ENCODE results near the gene XRCC3.

The XRCC3 gene

DNA sequence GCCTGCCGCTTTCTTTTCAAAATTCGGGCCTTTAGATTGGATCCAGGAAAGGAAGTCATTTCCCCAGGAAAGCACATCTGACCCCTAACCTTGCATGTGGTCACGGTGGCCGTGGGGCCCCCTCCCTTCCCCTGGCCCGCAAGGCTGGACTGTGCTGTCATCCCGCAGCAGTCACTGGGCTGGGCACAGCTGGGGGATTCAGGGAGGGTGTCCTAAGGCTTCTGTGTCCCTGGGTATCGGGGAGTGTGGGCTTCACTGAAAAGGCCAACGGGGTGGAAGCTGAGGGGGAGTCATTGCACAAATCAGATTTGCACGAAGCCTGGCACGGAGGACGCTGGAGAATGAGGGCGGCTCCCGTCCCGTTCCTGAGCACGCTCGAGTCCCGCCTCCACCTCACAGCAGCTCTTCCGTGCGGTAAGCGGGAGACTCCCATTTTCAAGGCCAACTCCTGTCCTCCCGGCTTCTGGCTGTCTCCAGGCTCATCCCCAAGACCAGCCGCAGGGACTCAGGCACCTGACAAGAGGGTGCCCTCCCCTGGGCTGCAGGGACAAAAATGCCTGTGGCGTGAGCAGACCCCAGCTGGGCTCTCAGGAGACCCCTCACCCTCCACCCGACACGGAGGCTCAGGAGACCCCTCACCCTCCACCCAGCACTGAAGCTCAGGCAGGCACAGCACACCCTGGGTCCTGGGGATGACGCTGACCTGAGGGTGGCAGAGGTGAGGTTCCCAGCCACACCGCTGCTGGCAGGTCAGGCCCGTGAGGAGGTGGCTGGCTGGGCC lies 9.6 kb downstream of the XRCC3 start:
- DNase-seq (ENCODE audit: low read depth): no peak
- TF ChIP-seq CTCF (IDR thresholded peaks at IDR 0.05; ENCODE audit: control insufficient read depth, extremely low read depth, insufficient read depth): no peak
- H3K4me3 ChIP-seq (ENCODE audit: low read depth, low read length): no peak overlapping the region

DNA sequence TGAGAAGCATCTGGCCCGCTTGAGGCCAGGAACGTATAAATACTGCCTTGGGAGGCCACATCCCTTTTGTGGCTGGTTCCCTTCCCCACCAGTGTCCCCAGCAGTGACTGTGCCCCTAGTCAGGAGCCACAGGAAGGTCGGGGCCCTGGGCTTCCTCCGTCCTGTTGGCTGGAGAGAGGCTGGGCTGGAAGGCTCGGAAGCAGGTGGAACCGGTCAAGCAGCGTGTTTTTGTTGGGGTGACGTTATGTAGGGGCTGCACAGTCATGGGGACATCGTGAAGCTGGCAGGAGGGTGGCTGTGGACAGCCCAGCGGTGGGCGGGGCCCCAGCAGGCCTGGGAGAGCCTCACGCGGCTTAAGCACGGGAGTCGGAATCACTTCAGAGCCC lies 10.1 kb downstream of the XRCC3 start:
- no peak for DNase-seq (ENCODE audit: low read depth)
- no peak for TF ChIP-seq CTCF (IDR thresholded peaks at IDR 0.05; ENCODE audit: control insufficient read depth, extremely low read depth, insufficient read depth)

GRCh38 chr14:103704708-103705107 lies 10.5 kb downstream of the XRCC3 start:
- H3K4me3 ChIP-seq (ENCODE audit: low read depth, low read length): no peak overlapping the region
- DNase-seq (ENCODE audit: low read depth): no peak
- no peak for TF ChIP-seq CTCF (IDR thresholded peaks at IDR 0.05; ENCODE audit: control insufficient read depth, extremely low read depth, insufficient read depth)

More for the DNA sequence above, 10.1 kb downstream of the XRCC3 start:
- H3K4me3 ChIP-seq (ENCODE audit: low read depth, low read length): no peak overlapping the region

- no peak for TF ChIP-seq CTCF (IDR thresholded peaks at IDR 0.05; ENCODE audit: control insufficient read depth, extremely low read depth, insufficient read depth)
- no peak overlapping the region for H3K4me3 ChIP-seq (ENCODE audit: low read depth, low read length)
- no peak for DNase-seq (ENCODE audit: low read depth)
Observed at GRCh38 chr14:103703433-103704385, 11.5 kb downstream of the XRCC3 start.

DNA sequence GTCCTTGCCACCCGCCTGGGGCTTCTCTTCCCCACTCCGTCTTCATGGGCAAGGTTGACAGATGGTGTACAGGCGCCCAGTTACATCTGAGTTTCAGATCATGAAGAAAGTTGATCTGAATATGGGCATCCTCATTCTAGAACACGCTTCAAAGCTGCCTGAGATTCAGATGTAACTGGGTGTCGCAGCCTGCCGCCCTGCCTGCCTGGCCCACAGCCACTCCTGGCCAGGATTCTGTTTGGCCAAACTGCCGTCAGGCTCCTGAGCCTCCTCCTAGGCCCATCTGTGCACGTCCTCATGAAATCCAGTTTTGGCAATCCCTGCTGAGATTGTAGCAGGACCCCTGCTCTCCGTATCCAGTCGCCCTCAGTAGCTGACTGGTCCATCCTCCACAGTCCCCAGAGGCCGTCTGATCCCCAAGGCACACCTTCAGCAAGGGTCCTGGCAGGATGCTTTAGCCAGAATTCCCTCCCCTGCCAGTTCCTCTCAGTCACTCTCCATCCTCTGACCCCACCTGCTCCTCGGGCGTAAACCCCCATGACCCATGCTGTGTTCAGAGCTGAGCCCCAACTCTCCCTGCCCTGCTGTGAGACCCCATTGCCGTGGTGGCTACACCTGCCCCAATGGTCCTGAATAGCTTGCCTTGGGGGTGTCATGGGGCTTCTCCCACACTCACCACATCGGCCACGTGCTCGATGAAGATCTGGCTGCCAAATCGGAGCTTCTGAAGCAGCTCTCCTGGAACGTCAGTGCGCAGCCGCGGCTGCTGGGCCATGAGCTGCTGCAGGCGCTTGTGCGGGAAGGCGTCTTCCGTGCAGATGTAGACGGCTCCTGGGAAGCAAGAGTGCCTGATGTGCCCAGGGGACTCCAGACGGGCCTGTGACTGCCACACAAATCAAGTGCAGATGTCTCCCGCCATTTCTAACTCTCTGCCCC lies 12.5 kb downstream of the XRCC3 start:
- H3K4me3 ChIP-seq (ENCODE audit: low read depth, low read length): no peak overlapping the region
- no peak for DNase-seq (ENCODE audit: low read depth)
- TF ChIP-seq CTCF (IDR thresholded peaks at IDR 0.05; ENCODE audit: control insufficient read depth, extremely low read depth, insufficient read depth): no peak

GRCh38 chr14:103702095-103702494 lies 13.2 kb downstream of the XRCC3 start:
- H3K4me3 ChIP-seq (ENCODE audit: low read depth, low read length): no peak overlapping the region
- no peak for DNase-seq (ENCODE audit: low read depth)
- TF ChIP-seq CTCF (IDR thresholded peaks at IDR 0.05; ENCODE audit: control insufficient read depth, extremely low read depth, insufficient read depth): no peak

All from LNCaP clone FGC (cell line).